T-helper 1 cell treated with Interleukin-12 subunit alpha and Interleukin-12 subunit beta and Interleukin-4 antibody, amounts not matched to agents 30 μg/mL and 1 μg/mL, for 36 hours (primary cell): Measurements from ENCODE around the gene GDE1.

Source experiments
- H3K27ac Mint-ChIP-seq: one replicate; pipeline ENCODE4 v1.8.0; 2021; ENCODE audit warnings: mild to moderate bottlenecking, mixed read lengths
- H3K27me3 Mint-ChIP-seq: one replicate; pipeline ENCODE4 v1.8.0; 2021; ENCODE audit warnings: low read depth, mixed read lengths
- H3K36me3 Mint-ChIP-seq: one replicate; pipeline ENCODE4 v1.8.0; 2021; ENCODE audit warnings: low read depth, mixed read lengths
- H3K4me1 Mint-ChIP-seq: one replicate; pipeline ENCODE4 v1.8.0; 2021; ENCODE audit warnings: low read depth, mixed read lengths
- H3K4me3 Mint-ChIP-seq: one replicate; pipeline ENCODE4 v1.8.0; 2021; ENCODE audit warnings: mild to moderate bottlenecking, moderate library complexity, mixed read lengths
- H3K9me3 Mint-ChIP-seq: one replicate; pipeline ENCODE4 v1.8.0; 2021; ENCODE audit warnings: mixed read lengths

GDE1 gene

DNA sequence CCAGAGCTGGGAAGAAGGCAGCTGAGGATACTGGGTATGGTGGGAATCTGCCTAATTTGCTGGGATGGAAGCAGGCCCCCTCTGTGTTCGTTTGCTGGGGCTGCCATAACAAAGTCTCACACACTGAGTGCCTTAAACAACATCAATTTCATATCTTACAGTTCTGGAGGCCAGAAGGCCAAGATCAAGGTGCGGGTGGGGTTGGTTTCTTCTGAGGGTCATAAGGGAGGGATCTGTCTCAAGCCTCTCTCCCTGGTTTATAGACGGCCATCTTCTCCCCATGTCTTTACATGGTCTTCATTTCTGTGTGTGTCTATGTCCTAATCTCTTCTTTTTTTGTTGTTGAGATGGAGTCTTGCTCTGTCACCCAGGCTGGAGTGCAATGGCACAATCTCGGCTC is 35.8 kb downstream of the GDE1 start:
- no peaks in the 10 kb centered on the region for H3K4me1 Mint-ChIP-seq
- H3K9me3 Mint-ChIP-seq: no peaks in the 10 kb centered on the region
- no peak overlapping the region for H3K27ac Mint-ChIP-seq
- H3K27me3 Mint-ChIP-seq: no peaks in the 10 kb centered on the region
- H3K4me3 Mint-ChIP-seq: no peak overlapping the region
- H3K36me3 Mint-ChIP-seq: no peaks in the 10 kb centered on the region

DNA sequence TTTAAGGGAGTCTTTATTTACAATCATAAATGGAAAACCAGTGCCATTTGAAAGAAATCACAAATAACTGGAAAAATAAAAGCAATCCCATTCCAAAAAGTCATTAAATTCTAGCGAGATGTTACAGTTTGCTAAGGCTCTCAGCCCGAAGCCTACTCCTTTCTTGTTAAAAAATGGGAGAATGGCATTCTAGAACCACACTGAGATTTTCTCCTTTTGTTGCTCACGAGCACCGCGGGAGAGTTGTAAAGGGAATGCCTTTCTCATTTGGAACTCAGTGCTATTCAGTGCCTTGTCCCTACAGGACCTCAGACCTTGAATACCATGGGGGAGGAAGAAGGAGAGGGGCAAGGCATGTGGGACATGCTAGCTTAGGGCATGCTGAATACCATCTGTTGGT is 36.3 kb downstream of the GDE1 start:
- no peaks in the 10 kb centered on the region for H3K4me1 Mint-ChIP-seq
- H3K27ac Mint-ChIP-seq: no peak overlapping the region
- H3K36me3 Mint-ChIP-seq: no peaks in the 10 kb centered on the region
- H3K4me3 Mint-ChIP-seq: no peak overlapping the region
- no peaks in the 10 kb centered on the region for H3K27me3 Mint-ChIP-seq
- H3K9me3 Mint-ChIP-seq: no peaks in the 10 kb centered on the region

DNA sequence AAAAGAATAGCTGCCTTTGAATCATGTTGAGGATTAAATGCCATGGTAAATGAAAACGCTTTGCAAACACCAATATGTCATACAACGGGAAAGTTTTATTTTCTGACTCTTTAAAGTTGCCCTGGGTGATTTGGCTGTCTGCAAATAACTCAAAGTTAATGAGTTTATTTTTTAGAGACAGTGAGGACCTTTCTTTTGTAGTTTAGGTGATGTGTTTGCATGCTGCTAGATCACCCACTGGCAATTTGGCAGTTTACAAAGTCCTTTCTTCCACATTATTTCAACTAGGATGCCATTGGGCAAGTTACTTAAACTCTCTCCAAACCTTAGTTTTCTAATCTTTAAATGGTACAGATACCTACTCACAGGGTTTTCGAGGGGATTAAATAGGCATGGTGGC is 37.8 kb downstream of the GDE1 start:
- Mint-ChIP-seq H3K4me1 (no peaks in the 10 kb centered on the region), H3K4me3 (no peak overlapping the region), H3K9me3 (no peaks in the 10 kb centered on the region), H3K36me3 (no peaks in the 10 kb centered on the region), H3K27ac (no peak overlapping the region), H3K27me3 (no peaks in the 10 kb centered on the region)

DNA sequence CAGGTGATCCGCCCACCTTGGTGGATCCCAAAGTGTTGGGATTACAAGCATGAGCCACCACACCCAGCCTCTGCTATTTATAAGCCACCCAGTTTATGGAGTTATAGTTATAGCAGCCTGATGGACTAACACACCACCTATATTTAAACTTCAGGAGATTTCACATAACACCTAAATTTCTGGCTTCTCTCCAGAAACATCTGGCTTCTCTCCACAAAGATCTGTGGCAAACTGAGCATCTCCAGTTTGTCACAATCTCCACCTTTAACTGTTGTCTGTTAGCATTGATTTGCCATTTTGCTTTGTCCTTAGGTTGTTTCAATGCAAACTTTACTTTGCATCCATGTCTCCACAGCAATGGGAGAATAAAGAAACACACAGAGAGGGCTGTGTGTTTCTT is 39.6 kb downstream of the GDE1 start:
- Mint-ChIP-seq H3K27ac (no peak overlapping the region), H3K4me3 (no peak overlapping the region), H3K9me3 (no peaks in the 10 kb centered on the region), H3K36me3 (no peaks in the 10 kb centered on the region), H3K4me1 (no peaks in the 10 kb centered on the region), H3K27me3 (peaks cover 6% of the 10 kb centered on the region)

DNA sequence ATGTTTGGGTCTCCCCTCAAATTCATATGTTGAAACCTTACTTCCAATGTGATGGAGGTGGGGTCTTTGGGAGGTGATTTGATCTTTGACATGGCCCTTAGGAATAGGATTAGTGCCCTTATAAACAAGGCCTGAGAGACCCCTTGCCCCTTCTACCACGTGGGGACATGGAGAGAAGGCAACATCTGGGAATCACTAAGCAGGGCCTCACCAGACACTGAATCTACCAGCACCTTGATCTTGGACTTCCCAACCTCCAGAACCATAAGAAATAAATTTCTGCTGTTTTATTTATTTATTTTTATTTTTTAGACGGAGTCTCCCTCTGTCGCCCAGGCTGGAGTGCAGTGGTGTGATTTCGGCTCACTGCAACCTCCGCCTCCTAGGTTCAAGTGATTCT is 40.1 kb downstream of the GDE1 start:
- H3K4me3 Mint-ChIP-seq: no peak overlapping the region
- H3K27me3 Mint-ChIP-seq: peaks cover 6% of the 10 kb centered on the region
- H3K27ac Mint-ChIP-seq: no peak overlapping the region
- H3K4me1 Mint-ChIP-seq: no peaks in the 10 kb centered on the region
- H3K9me3 Mint-ChIP-seq: no peaks in the 10 kb centered on the region
- no peaks in the 10 kb centered on the region for H3K36me3 Mint-ChIP-seq

DNA sequence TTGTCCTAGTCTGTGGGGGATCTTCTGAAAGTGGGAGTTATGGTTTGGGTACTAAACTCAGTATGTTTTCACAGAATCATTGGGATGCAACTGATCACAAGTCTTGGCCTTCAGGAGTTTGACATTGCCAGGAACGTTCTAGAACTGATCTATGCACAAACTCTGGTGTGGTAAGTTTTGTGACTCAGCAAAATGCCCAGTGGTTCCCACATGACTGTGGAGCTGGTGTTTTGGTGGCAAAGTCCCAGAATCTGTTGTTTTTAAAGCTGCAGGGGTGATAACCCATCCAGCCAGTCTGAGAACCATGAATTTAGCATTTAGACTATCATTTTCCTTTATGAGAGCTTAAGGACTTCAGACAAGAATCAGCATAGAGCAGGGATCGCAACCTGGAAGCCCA is 40.6 kb downstream of the GDE1 start:
- Mint-ChIP-seq H3K27ac (no peak overlapping the region), H3K4me3 (no peak overlapping the region), H3K4me1 (no peaks in the 10 kb centered on the region), H3K27me3 (peaks cover 6% of the 10 kb centered on the region), H3K9me3 (no peaks in the 10 kb centered on the region), H3K36me3 (no peaks in the 10 kb centered on the region)

DNA sequence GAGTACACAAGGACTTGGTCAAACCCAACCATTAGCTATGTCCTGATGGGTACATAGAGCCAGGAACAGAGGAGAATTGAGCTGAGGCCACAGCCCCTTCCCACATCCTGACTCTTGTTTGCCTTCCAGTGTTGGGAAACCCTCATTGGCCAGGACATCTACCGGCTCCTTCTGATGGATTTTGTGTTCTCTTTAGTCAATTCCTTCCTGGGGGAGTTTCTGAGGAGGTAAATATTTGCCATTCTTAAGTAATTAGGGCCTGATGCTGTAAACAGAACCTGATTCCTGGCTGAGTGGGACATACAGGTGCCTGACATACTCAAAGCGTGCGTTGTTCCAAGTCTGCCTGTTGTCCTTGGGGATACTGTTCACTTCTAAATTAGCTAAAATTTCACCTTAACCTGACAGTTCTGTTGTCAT is 42.6 kb downstream of the GDE1 start:
- H3K27ac Mint-ChIP-seq: no peak overlapping the region
- H3K4me1 Mint-ChIP-seq: no peaks in the 10 kb centered on the region
- no peaks in the 10 kb centered on the region for H3K9me3 Mint-ChIP-seq
- no peak overlapping the region for H3K4me3 Mint-ChIP-seq
- peaks cover 6% of the 10 kb centered on the region for H3K27me3 Mint-ChIP-seq
- no peaks in the 10 kb centered on the region for H3K36me3 Mint-ChIP-seq

DNA sequence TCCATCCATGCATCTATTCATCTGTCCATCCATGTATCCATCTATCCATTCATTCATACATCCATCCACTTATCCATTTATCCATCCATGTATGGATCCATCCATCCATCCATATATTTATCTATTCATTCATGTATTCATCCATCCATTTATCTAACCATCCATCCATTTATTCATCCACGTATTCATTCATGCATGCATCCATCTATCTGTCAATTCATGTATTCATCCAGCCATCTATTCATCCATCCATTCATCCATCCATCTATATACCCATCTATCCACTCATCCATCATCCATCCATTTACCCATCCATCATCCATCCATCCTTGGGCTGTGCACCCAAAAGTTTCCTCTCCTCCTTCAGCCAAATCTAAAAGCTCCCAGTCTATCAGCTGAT is 43.4 kb downstream of the GDE1 start:
- Mint-ChIP-seq H3K36me3 (no peaks in the 10 kb centered on the region), H3K4me1 (no peaks in the 10 kb centered on the region), H3K9me3 (no peaks in the 10 kb centered on the region), H3K4me3 (no peak overlapping the region), H3K27ac (no peak overlapping the region), H3K27me3 (peaks cover 6% of the 10 kb centered on the region)

DNA sequence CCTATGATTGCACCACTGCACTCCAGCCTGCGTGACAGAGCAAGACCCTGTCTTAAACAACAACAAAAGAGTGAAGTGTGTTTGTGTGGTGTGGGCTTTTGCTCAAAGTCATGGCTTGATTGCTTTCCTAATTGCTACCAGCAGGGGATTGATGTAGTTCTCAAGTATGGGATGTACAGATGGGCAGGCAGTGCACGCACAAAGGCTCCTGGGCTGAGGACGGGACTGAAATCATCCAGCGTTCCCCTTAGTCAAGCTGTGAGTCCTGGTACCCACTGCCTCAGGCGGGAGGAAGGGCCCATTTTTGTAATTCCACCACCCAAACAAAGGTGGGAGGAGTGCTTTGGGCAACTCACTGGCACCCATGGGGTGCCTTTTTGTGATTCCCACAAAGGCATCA is 47.3 kb downstream of the GDE1 start:
- Mint-ChIP-seq H3K9me3 (no peaks in the 10 kb centered on the region), H3K4me3 (no peak overlapping the region), H3K4me1 (no peaks in the 10 kb centered on the region), H3K27ac (no peak overlapping the region), H3K27me3 (peaks cover 6% of the 10 kb centered on the region), H3K36me3 (no peaks in the 10 kb centered on the region)

DNA sequence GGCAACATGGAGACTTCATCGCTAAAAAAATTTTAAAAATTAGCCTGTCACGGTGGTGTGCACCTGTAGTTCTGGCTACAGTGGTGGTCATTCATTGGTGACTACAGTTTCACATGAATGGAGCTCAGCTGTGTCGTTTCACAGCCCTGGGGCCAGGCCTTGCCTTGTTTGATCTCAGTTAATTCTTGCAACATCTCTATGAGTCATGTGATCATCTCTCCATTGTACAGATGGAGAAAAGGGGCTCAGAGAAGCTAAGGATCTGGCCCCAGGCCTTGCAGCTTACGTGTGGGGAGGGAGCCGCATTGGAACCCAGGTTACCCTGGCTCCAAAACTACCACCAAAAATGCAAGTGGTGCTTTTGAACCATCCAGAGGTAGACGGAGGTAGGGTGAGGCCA is 49.4 kb downstream of the GDE1 start:
- H3K9me3 Mint-ChIP-seq: no peaks in the 10 kb centered on the region
- no peaks in the 10 kb centered on the region for H3K27me3 Mint-ChIP-seq

DNA sequence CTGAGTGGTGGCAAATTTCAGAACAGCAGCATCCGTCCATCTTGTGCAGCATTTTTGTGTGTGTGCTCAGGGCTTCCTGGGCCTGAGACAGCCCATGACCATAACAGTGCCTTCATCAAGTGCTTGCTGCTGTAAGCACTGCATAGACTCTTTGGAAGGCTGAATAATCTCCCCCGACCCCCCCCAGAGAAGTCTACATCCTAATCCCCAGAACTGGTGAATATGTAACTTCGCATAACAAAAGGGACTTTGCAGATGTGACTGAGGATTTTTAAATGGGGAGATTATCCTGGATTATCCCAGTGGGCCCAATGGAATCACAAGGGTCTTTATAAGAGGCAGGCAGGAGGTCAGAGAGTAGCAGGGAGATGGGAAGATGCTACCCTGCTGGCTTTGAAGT is 53.6 kb downstream of the GDE1 start:
- Mint-ChIP-seq H3K27me3 (no peaks in the 10 kb centered on the region), H3K27ac (no peak overlapping the region), H3K36me3 (no peaks in the 10 kb centered on the region), H3K9me3 (no peaks in the 10 kb centered on the region), H3K4me1 (no peaks in the 10 kb centered on the region), H3K4me3 (no peak overlapping the region)

More for the DNA sequence above, 49.4 kb downstream of the GDE1 start:
- Mint-ChIP-seq H3K4me3 (no peak overlapping the region), H3K36me3 (no peaks in the 10 kb centered on the region), H3K4me1 (no peaks in the 10 kb centered on the region), H3K27ac (no peak overlapping the region)

DNA sequence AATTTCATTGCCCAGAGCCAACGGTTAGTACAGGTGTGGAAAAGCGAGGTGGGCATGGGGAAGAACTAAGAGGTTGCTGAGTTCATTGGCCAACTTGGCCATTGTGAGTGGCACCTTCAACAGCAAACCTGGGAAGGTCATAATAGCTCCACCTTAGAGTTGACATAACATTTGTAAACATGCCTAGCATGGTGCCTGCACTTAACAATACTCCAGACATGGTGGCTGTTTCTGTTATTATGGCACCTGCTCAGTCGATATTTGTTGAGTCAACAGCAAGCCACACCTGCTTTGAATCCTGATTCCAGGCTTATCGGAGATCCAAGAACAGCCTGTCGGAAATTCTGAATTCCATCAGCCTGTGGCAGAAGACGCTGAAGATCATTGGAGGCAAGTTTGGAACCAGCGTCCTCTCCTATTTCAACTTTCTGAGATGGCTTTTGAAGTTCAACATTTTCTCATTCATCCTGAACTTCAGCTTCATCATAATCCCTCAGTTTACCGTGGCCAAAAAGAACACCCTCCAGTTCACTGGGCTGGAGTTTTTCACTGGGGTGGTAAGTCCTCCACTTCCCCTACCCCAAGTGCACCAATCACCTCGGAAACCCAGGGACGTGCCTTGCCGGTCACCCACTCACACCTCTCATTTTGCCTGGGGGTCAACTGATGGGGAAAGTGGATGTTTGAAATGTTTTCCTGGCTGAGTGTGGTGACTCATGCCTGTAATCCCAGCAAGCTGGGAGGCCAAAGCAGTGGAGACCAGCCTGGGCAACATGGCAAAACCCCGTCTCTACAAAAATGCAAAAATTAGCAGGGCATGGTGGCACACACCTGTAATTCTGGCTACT is 58.2 kb downstream of the GDE1 start:
- H3K36me3 Mint-ChIP-seq: no peaks in the 10 kb centered on the region
- no peaks in the 10 kb centered on the region for H3K9me3 Mint-ChIP-seq
- peaks cover 3% of the 10 kb centered on the region for H3K27me3 Mint-ChIP-seq
- no peaks in the 10 kb centered on the region for H3K4me1 Mint-ChIP-seq
- H3K4me3 Mint-ChIP-seq: no peak overlapping the region
- H3K27ac Mint-ChIP-seq: no peak overlapping the region

DNA sequence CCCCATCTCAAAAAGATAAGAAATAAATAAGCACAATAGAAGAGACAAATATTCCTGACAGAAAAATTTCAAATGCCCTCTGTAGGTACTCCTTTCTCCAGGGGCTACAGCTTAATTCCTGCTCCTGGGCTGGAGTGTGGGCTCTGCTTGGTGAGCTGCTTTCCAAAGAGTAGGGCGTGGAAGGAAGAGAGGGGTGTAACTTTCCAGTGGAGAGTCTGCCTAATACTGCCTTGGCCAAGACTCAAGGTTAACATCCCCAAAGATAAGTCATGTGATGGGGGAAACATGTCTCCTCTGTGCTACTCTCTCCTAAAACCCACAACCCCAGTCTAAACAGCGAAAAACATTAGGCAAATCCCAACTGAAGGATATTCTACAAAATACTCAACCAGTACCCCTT is 61.5 kb downstream of the GDE1 start:
- Mint-ChIP-seq H3K27ac (no peak overlapping the region), H3K4me1 (no peaks in the 10 kb centered on the region), H3K27me3 (peaks cover 3% of the 10 kb centered on the region), H3K4me3 (no peak overlapping the region), H3K9me3 (no peaks in the 10 kb centered on the region), H3K36me3 (no peaks in the 10 kb centered on the region)

DNA sequence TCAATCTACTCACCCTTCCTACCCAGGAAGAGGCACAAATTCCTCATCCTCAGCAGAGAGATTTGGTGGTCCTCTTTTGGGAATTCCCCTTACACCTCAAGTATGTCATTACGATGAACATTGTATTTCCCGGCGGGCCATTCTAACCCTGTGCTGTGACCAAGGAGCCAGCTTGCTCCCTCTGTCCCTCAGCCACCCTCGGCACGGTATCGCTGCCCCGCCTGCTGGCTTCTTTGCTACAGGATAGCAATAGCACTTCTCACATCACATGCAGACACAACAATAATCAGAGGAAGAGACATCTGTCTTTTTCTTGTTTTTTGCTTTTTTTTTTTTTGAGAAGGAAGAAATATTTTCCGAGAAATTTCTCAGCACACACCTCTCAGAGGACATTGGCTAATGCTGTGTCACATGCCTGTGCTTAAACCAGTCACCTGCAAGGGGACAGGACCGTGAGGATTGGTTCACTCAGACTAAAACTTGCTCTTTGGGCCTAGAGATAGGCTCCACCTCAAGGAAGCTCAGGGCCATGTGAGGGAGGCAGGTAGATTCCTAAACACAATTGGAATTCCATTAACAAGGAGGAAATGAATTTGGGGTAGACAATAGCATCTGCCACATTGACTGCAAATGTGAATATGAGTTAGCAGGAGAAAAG is 63.0 kb downstream of the GDE1 start:
- Mint-ChIP-seq H3K4me3 (no peak overlapping the region), H3K9me3 (no peaks in the 10 kb centered on the region), H3K27ac (no peak overlapping the region)

More for the DNA sequence above, 63.0 kb downstream of the GDE1 start:
- Mint-ChIP-seq H3K36me3 (no peaks in the 10 kb centered on the region), H3K4me1 (no peaks in the 10 kb centered on the region), H3K27me3 (peaks cover 3% of the 10 kb centered on the region)
